HL-60/S4 (cell line): ENCODE results near the gene PLPP1.
"Not testable (repeated sequence)": the region's sequence is repeated elsewhere in the genome, so short reads cannot be mapped to it uniquely, and the experiment has no call there.

Experiments used
- in situ Hi-C: fragments of 300-500 bp; cut with MboI; formaldehyde crosslinking; loops from 2 replicates; pipeline ENCODE4 v1.14.3; 2022; ENCODE audit warnings: low sequenced_read_pairs

Gene PLPP1

GRCh38 chr5:55546947-55547346 is 12.2 kb upstream of the PLPP1 start:
- in situ Hi-C loops, result no loop called here

GRCh38 chr5:55544341-55544740 is 9.6 kb upstream of the PLPP1 start:
- in situ Hi-C loops, result no loop called here

GRCh38 chr5:55541056-55541635 is 6.4 kb upstream of the PLPP1 start:
- in situ Hi-C loops, result no loop called here

- in situ Hi-C loops, result no loop called here
Measured at GRCh38 chr5:55540525-55540924, 5.8 kb upstream of the PLPP1 start.

GRCh38 chr5:55540024-55540423 is 5.3 kb upstream of the PLPP1 start:
- in situ Hi-C loops, result no loop called here

GRCh38 chr5:55538661-55539060 is 3.9 kb upstream of the PLPP1 start:
- in situ Hi-C loops, result no loop called here

- in situ Hi-C loops, result not testable (repeated sequence)
Measured at GRCh38 chr5:55537315-55537714, 2.6 kb upstream of the PLPP1 start.

GRCh38 chr5:55535199-55535905 is 588 bp upstream of the PLPP1 start:
- in situ Hi-C loops, result no loop called here

GRCh38 chr5:55533521-55534435 is 986 bp downstream of the PLPP1 start:
- in situ Hi-C loops, result no loop called here

- in situ Hi-C loops, result no loop called here
Measured at GRCh38 chr5:55530669-55531068, 4.1 kb downstream of the PLPP1 start.

- in situ Hi-C loops, result no loop called here
Measured at GRCh38 chr5:55524816-55525215, 9.9 kb downstream of the PLPP1 start.

GRCh38 chr5:55523293-55523692 is 11.5 kb downstream of the PLPP1 start:
- in situ Hi-C loops, result no loop called here

- in situ Hi-C loops, result no loop called here
Measured at GRCh38 chr5:55521881-55522280, 12.9 kb downstream of the PLPP1 start.

GRCh38 chr5:55520117-55520839 is 14.5 kb downstream of the PLPP1 start:
- in situ Hi-C loops, result no loop called here

GRCh38 chr5:55518831-55519390 is 15.9 kb downstream of the PLPP1 start:
- in situ Hi-C loops, result no loop called here

GRCh38 chr5:55517804-55518203 is 17.0 kb downstream of the PLPP1 start:
- in situ Hi-C loops, result no loop called here

GRCh38 chr5:55511010-55511409 is 23.8 kb downstream of the PLPP1 start:
- in situ Hi-C loops, result no loop called here

GRCh38 chr5:55510523-55510880 is 24.3 kb downstream of the PLPP1 start:
- in situ Hi-C loops, result no loop called here

GRCh38 chr5:55509796-55510522 is 24.8 kb downstream of the PLPP1 start:
- in situ Hi-C loops, result no loop called here

GRCh38 chr5:55509097-55509496 is 25.7 kb downstream of the PLPP1 start:
- in situ Hi-C loops, result no loop called here
